ENCODE data around the gene EXOC6B. TPM values are rescaled to one million over a fixed set of nuclear protein-coding genes. Genes with fewer than 3 reads are reported as not detected.
"Not testable (repeated sequence)": the region's sequence is repeated elsewhere in the genome, so short reads cannot be mapped to it uniquely, and the experiment has no call there.

Gene EXOC6B
- total RNA-seq, 1 donor from 2014 or later: 7.7 TPM

DNA sequence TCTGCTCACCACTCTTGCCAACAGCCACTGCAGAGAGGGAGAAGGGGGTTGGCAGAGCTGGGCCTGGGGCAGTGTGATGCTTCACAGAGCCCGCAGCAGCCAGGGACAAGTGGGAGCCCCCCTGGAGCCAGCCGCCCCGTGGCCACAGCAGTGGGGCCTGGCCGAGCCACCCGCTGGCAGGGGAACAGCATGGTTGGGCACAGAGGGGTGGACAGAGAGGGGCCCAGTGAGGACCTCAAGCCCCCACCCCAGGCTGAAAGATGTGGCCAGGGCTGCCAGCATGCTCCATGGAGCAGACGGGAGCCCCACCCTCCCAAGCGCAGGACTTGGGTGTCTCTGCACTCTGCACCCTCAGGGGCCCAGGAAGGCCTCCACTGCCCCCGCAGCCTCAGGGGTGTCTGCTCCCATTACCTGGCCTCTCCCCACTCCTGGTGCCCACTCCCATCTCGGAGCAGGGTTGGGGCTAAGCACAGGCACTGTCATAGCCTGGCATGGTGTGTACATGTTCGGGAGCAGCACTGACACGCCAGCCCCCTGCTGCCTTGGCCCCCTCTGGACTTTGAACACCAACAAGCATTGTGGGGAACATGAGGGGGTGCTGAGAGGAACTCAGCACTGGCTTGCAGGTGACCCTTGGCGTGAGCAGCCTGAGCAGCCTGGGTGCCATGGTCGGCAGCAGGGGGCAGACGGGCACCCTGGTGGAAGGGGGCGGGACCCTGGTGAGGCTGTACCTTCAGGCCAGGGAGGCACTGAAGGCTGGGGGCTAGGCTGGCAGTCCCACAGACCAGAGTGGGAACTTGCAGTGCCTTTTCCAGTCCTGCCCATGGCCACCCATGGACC lies 398.6 kb downstream of the EXOC6B start:
- TF ChIP-seq, protein P1, sequence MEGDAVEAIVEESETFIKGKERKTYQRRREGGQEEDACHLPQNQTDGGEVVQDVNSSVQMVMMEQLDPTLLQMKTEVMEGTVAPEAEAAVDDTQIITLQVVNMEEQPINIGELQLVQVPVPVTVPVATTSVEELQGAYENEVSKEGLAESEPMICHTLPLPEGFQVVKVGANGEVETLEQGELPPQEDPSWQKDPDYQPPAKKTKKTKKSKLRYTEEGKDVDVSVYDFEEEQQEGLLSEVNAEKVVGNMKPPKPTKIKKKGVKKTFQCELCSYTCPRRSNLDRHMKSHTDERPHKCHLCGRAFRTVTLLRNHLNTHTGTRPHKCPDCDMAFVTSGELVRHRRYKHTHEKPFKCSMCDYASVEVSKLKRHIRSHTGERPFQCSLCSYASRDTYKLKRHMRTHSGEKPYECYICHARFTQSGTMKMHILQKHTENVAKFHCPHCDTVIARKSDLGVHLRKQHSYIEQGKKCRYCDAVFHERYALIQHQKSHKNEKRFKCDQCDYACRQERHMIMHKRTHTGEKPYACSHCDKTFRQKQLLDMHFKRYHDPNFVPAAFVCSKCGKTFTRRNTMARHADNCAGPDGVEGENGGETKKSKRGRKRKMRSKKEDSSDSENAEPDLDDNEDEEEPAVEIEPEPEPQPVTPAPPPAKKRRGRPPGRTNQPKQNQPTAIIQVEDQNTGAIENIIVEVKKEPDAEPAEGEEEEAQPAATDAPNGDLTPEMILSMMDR (conservative IDR thresholded peaks at IDR 0.05; ENCODE audit: low read depth, low read length): no peak
- DNase-seq (ENCODE audit: low read depth): no peak
- H3K4me3 ChIP-seq (ENCODE audit: low read depth, low read length): no peak overlapping the region

- TF ChIP-seq, protein P1 (conservative IDR thresholded peaks at IDR 0.05; ENCODE audit: low read depth, low read length): no peak
- no peak for DNase-seq (ENCODE audit: low read depth)
- no peak overlapping the region for H3K4me3 ChIP-seq (ENCODE audit: low read depth, low read length)
These were observed 399.8 kb downstream of the EXOC6B start for GRCh38 chr2:72425996-72426395.

DNA sequence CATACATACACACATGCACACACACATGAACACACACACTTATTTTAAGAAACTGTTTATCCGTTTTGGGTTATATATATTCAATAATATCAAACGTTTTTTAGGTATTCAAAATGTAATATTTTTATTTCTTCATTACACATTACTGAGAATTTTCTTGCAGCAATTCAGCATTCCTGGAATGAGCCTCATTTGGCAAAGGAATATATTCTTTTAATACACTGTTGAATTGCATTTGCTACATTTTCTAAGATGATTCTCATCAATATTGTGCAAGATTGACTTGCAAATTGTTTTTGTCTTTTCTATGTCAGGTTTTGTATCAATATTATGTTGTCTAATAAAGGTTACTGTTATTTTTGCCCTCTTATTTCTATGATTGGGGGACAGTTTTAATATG lies 402.1 kb downstream of the EXOC6B start:
- no peak overlapping the region for H3K4me3 ChIP-seq (ENCODE audit: low read depth, low read length)
- TF ChIP-seq, protein P1 (conservative IDR thresholded peaks at IDR 0.05; ENCODE audit: low read depth, low read length): no peak
- no peak for DNase-seq (ENCODE audit: low read depth)

DNA sequence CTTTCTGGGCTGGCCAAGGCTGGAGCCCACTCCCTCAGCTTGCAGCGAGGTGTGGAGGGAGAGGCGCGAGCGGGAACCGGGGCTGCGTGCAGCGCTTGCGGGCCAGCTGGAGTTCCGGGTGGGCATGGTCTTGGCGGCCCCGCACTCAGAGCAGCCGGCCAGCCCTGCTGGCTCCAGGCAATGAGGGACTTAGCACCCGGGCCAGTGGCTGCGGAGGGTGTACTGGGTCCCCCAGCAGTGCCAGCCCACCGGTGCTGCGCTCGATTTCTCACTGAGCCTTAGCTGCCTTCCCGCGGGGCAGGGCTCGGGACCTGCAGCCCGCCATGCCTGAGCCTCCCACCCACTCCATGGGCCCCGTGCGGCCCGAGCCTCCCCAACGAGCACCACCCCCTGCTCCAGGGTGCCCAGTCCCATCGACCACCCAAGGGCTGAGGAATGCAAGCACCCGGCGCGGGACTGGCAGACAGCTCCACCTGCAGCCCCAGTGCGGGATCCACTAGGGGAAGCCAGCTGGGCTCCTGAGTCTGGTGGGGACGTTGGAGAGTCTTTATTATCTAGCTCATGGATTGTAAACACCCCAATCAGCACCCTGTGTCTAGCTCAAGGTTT lies 404.0 kb downstream of the EXOC6B start:
- not testable (repeated sequence) for H3K4me3 ChIP-seq (ENCODE audit: low read depth, low read length); DNase-seq (ENCODE audit: low read depth)

GRCh38 chr2:72415781-72416475 lies 409.9 kb downstream of the EXOC6B start:
- no peak for DNase-seq (ENCODE audit: low read depth)
- no peak overlapping the region for H3K4me3 ChIP-seq (ENCODE audit: low read depth, low read length)
- TF ChIP-seq, protein P1 (conservative IDR thresholded peaks at IDR 0.05; ENCODE audit: low read depth, low read length): no peak

DNA sequence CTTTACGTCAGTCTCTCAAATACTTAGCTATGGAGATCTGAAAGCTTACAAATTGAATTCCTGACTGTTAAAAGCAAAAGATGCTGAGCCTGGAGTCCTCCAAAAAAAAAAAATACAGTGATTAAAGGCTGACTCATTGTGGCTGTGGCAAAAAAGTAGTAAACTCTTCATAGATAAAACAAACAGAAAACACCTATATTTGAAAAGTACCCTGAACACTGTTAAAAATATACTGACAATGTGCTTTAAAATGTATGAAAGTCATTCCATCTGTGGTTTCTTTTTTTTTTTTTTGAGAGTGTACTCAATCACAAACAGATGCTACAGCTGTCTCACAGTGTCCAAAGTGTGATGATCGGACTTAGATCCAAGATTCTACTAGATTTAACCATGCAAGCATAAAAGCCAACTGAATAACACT lies 410.6 kb downstream of the EXOC6B start:
- TF ChIP-seq, protein P1 (conservative IDR thresholded peaks at IDR 0.05; ENCODE audit: low read depth, low read length): no peak
- H3K4me3 ChIP-seq (ENCODE audit: low read depth, low read length): no peak overlapping the region
- no peak for DNase-seq (ENCODE audit: low read depth)

DNA sequence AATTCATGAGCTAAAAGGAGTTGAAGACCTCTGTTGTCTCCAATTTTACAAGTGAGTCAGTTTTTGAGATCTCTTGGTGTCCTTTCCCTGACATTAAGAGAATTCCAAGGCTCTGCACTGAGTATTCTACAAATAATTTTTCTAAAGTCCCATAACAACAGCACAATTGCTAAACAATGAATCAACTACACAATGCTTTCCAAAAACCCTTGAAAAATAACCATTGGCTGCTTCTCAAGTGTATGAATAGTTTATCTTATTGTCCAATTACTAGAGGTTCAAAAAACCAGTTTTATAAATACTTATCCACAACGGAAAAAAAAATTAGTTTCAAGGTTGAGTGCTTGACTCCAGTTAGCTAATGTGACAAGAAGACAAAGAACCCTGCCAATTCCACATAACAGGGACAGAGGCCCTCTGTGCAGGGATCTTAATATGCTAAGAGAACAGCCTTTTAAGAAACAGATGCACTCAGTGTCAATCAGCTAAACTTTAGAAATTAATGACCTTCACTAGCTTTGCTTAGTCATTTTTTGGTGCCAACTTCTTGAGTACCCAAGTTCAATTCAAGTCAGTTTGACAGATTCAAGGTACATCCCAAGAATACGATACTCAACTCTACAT lies 411.6 kb downstream of the EXOC6B start:
- DNase-seq (ENCODE audit: low read depth): no peak
- TF ChIP-seq, protein P1 (conservative IDR thresholded peaks at IDR 0.05; ENCODE audit: low read depth, low read length): no peak
- no peak overlapping the region for H3K4me3 ChIP-seq (ENCODE audit: low read depth, low read length)

Data from epithelial cell of proximal tubule (primary cell).